ENCODE data around the gene ADAMTS3.

ADAMTS3 gene

DNA sequence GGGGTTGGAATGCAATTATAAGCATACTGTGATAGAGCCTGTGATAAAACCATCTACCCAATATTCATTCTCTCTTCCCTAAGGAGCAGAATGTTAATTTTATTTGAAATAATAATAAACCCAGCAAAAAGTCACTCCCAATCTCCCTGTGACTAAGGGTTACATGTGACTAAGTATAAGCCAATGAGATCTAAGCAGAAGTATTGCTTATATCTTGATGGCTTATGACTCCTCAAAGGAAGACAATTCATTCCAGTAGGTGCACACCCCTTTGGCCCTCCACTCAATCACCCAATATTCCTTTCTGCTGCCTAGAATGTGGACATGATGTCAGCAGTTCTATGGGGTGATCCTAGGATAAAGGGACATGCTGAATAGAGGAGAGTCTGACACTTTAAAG is 224.6 kb downstream of the ADAMTS3 start:
- no peak overlapping the region for H2AFZ ChIP-seq (ENCODE audit: low read length)
- no peak overlapping the region for H3K9ac ChIP-seq (ENCODE audit: low read depth, low read length, poor library complexity, severe bottlenecking)
- no peaks in the 10 kb centered on the region for H4K20me1 ChIP-seq (ENCODE audit: insufficient read depth, low read length, poor library complexity, severe bottlenecking)
- no peaks in the 10 kb centered on the region for H3K36me3 ChIP-seq (ENCODE audit: insufficient read depth, low read length)
- no peaks in the 10 kb centered on the region for H3F3A ChIP-seq (ENCODE audit: low read depth)
- H3K9me2 ChIP-seq (replicated peaks; ENCODE audit: low read depth, low read length), result no peaks in the 10 kb centered on the region
- no peaks in the 10 kb centered on the region for H3K79me2 ChIP-seq (ENCODE audit: insufficient read depth, low read length)
- no peak overlapping the region for H3K4me3 ChIP-seq (ENCODE audit: low read length, poor library complexity, severe bottlenecking)
- H3K4me1 ChIP-seq (ENCODE audit: insufficient read depth, low read length, poor library complexity, severe bottlenecking), result no peaks in the 10 kb centered on the region
- no peak overlapping the region for H3K4me2 ChIP-seq (ENCODE audit: low read depth, low read length, poor library complexity, severe bottlenecking)
- H3K27me3 ChIP-seq (ENCODE audit: insufficient read depth, low read length, poor library complexity, severe bottlenecking), result no peaks in the 10 kb centered on the region
- no peaks in the 10 kb centered on the region for H3K9me3 ChIP-seq (ENCODE audit: insufficient read depth, low read depth, low read length)
- TF ChIP-seq EZH2phosphoT487 (IDR thresholded peaks at IDR 0.05; ENCODE audit: borderline replicate concordance), result no peak
- no peak for TF ChIP-seq CTCF (conservative IDR thresholded peaks at IDR 0.05; ENCODE audit: low read length)

DNA sequence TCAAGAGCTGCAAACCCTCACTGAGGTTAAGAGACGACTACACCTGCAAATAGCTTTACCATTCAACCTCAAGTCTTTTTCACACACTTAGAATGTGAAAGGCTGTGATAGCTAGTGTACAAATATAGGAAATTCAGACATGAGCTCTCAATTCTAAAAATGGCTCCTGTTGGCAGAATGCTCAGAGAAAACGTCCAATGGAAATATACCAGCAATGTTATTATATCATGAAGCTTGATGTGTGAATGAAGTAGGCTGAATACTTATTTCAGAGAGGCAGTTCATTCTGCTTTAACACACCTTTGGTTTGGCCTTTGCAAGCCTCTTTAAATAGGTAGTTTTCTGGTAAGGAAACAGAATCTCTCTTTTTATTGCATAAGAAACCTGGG is 227.6 kb downstream of the ADAMTS3 start:
- Histone ChIP-seq H3K4me1 (ENCODE audit: insufficient read depth, low read length, poor library complexity, severe bottlenecking) (no peaks in the 10 kb centered on the region), H3K4me3 (ENCODE audit: low read length, poor library complexity, severe bottlenecking) (no peak overlapping the region), H3K9me2 (replicated peaks; ENCODE audit: low read depth, low read length) (no peaks in the 10 kb centered on the region), H3K36me3 (ENCODE audit: insufficient read depth, low read length) (no peaks in the 10 kb centered on the region), H3K4me2 (ENCODE audit: low read depth, low read length, poor library complexity, severe bottlenecking) (no peak overlapping the region), H3K9ac (ENCODE audit: low read depth, low read length, poor library complexity, severe bottlenecking) (no peak overlapping the region), H2AFZ (ENCODE audit: low read length) (no peak overlapping the region), H3K27me3 (ENCODE audit: insufficient read depth, low read length, poor library complexity, severe bottlenecking) (no peaks in the 10 kb centered on the region), H3K9me3 (ENCODE audit: insufficient read depth, low read depth, low read length) (no peaks in the 10 kb centered on the region), H4K20me1 (ENCODE audit: insufficient read depth, low read length, poor library complexity, severe bottlenecking) (no peaks in the 10 kb centered on the region), H3F3A (ENCODE audit: low read depth) (no peaks in the 10 kb centered on the region), H3K79me2 (ENCODE audit: insufficient read depth, low read length) (no peaks in the 10 kb centered on the region)
- TF ChIP-seq CTCF (conservative IDR thresholded peaks at IDR 0.05; ENCODE audit: low read length) (0 out of 2 replicates have a peak, but pooled peaks have one; percentile 1), EZH2phosphoT487 (IDR thresholded peaks at IDR 0.05; ENCODE audit: borderline replicate concordance) (no peak)

GRCh38 chr4:72340803-72341431 is 228.1 kb downstream of the ADAMTS3 start:
- Histone ChIP-seq H3K4me2 (ENCODE audit: low read depth, low read length, poor library complexity, severe bottlenecking) (no peak overlapping the region), H2AFZ (ENCODE audit: low read length) (no peak overlapping the region), H3K36me3 (ENCODE audit: insufficient read depth, low read length) (no peaks in the 10 kb centered on the region), H3F3A (ENCODE audit: low read depth) (no peaks in the 10 kb centered on the region), H3K9me2 (replicated peaks; ENCODE audit: low read depth, low read length) (no peaks in the 10 kb centered on the region), H3K9ac (ENCODE audit: low read depth, low read length, poor library complexity, severe bottlenecking) (no peak overlapping the region), H3K4me1 (ENCODE audit: insufficient read depth, low read length, poor library complexity, severe bottlenecking) (no peaks in the 10 kb centered on the region), H3K4me3 (ENCODE audit: low read length, poor library complexity, severe bottlenecking) (no peak overlapping the region), H4K20me1 (ENCODE audit: insufficient read depth, low read length, poor library complexity, severe bottlenecking) (no peaks in the 10 kb centered on the region), H3K9me3 (ENCODE audit: insufficient read depth, low read depth, low read length) (no peaks in the 10 kb centered on the region), H3K79me2 (ENCODE audit: insufficient read depth, low read length) (no peaks in the 10 kb centered on the region), H3K27me3 (ENCODE audit: insufficient read depth, low read length, poor library complexity, severe bottlenecking) (no peaks in the 10 kb centered on the region)
- no peak for TF ChIP-seq EZH2phosphoT487 (IDR thresholded peaks at IDR 0.05; ENCODE audit: borderline replicate concordance)
- TF ChIP-seq CTCF (conservative IDR thresholded peaks at IDR 0.05; ENCODE audit: low read length), result 0 out of 2 replicates have a peak, but pooled peaks have one; percentile 8
